Right lobe of liver (tissue), 6 donors: ENCODE measurements around the gene HIBADH. TPM values are rescaled to one million over a fixed set of nuclear protein-coding genes. Genes with fewer than 3 reads are reported as not detected.

Experiments
- ATAC-seq, 4 donors: fragments of 200-7000 bp; cut with Tn5 transposase; one replicate each; pipeline ENCODE4 v1.9.1; 2020; ENCODE audit warnings: mild to moderate bottlenecking in 4 of 4, moderate library complexity in 4 of 4
- DNase-seq, 3 donors: peaks; one replicate each; pipeline ENCODE4 v3.0.0-alpha.2; 2020
- H3K27ac ChIP-seq, 3 donors: fragments of 200-600 bp; one replicate each; pipeline ENCODE4 v1.8.0; 2022
- H3K27me3 ChIP-seq, 2 donors: fragments of 200-600 bp; one replicate each; pipeline ENCODE4 v1.8.0; 2022
- H3K36me3 ChIP-seq, 4 donors: fragments of 200-600 bp; sonication (generic) in 1 of 4; one replicate each; pipeline versions ENCODE4 v1.5.1 to v1.8.0; 2017 to 2022; ENCODE audit warnings: control low read depth in 1 of 4
- H3K4me1 ChIP-seq, 4 donors: fragments of 200-600 bp; sonication (generic) in 1 of 4; one replicate each; pipeline versions ENCODE4 v1.5.1 to v1.8.0; 2017 to 2022; ENCODE audit warnings: control low read depth in 1 of 4
- H3K4me3 ChIP-seq, 3 donors: fragments of 200-600 bp; one replicate each; pipeline ENCODE4 v1.8.0; 2022
- H3K9me3 ChIP-seq, 4 donors: fragments of 200-600 bp; sonication (generic) in 1 of 4; one replicate each; pipeline versions ENCODE4 v1.5.1 to v1.8.0; 2017 to 2022; ENCODE audit warnings: control low read depth in 1 of 4
- CTCF ChIP-seq, 4 donors: fragments of 200-600 bp in 3 of 4; fragments of 450-650 bp in 1 of 4; IDR thresholded peaks; one replicate each; pipeline versions ENCODE4 v1.5.1 to v1.8.0; 2016 to 2022; ENCODE audit warnings: antibody characterized with exemption in 4 of 4, mild to moderate bottlenecking in 2 of 4
- POLR2A ChIP-seq: fragments of 450-650 bp; IDR thresholded peaks from one replicate; pipeline ENCODE4 v1.6.1; 2017; ENCODE audit warnings: antibody characterized with exemption, mild to moderate bottlenecking
- WGBS: methylation state at CpG from one replicate; pipeline ENCODE4 v1.1.6; 2018; ENCODE audit warnings: low coverage, low lambda C conversion rate; ENCODE audit not compliant: insufficient coverage; ENCODE audit errors: missing lambda C conversion rate; 5-methylcytosine and 5-hydroxymethylcytosine counted together
- intact Hi-C, 2 donors: fragments of 100-400 bp; cut with DNase I; formaldehyde crosslinking; loops; one replicate each; pipeline versions ENCODE4 v1.11.2 to v1.14.1; 2022
- total RNA-seq, 6 experiments: library from RNA; depleted of rRNA in 2 of 6; stranded (reverse); fragments of >200 nt in 2 of 6; fragmentation: NEBNext Ultra II Directional in 3 of 6; extraction: Animal tissue kit (Norgen Biotek cat#: 25700) in 3 of 6; gene quantifications; one replicate each; pipeline versions ENCODE4 v1.1.0 to v1.2.4, GENCODE V29; 2016 to 2023
- donor health status: DM: no; HTN: yes; CAD: no.
- donor health status: DM: no; HTN: no; CAD: no.
- donor health status: DM: no; HTN: no; CAD: no.
- donor health status: DM: no; HTN: yes; CAD: no.
- donor health status: DM: no; HTN: yes; CAD: no.

HIBADH gene
- total RNA-seq, 6 experiments from 2014 or later = 64.9 to 143 (median 67.2) TPM

- DNase-seq = no peak
- WGBS = 86% methylated on average over 2 of the region's 2 CpGs
- Histone ChIP-seq H3K4me3 (no peak overlapping the region), H3K4me1 (no peaks in the 10 kb centered on the region), H3K27me3 (no peaks in the 10 kb centered on the region), H3K9me3 (no peaks in the 10 kb centered on the region), H3K27ac (no peak overlapping the region), H3K36me3 (no peaks in the 10 kb centered on the region)
- intact Hi-C loops = no loop called here
- no peak for ATAC-seq
- TF ChIP-seq POLR2A (no peak), CTCF (IDR thresholded peaks at IDR 0.05) (no peak)
These were observed 42.5 kb upstream of the HIBADH start for GRCh38 chr7:27705200-27705594.

GRCh38 chr7:27704422-27705199, 41.9 kb upstream of the HIBADH start:
- ATAC-seq = no peak
- no peaks in the 10 kb centered on the region for H3K4me1 ChIP-seq
- no peaks in the 10 kb centered on the region for H3K36me3 ChIP-seq
- intact Hi-C loops = no loop called here
- WGBS = 72% methylated on average over 3 of the region's 3 CpGs
- no peak overlapping the region for H3K4me3 ChIP-seq
- H3K27ac ChIP-seq = no peak overlapping the region
- H3K27me3 ChIP-seq = no peaks in the 10 kb centered on the region
- DNase-seq = no peak
- no peaks in the 10 kb centered on the region for H3K9me3 ChIP-seq
- no peak for TF ChIP-seq CTCF (IDR thresholded peaks at IDR 0.05)
- no peak for TF ChIP-seq POLR2A

- Histone ChIP-seq H3K9me3 (no peaks in the 10 kb centered on the region), H3K4me3 (no peak overlapping the region), H3K4me1 (no peaks in the 10 kb centered on the region), H3K27ac (no peak overlapping the region), H3K27me3 (no peaks in the 10 kb centered on the region), H3K36me3 (no peaks in the 10 kb centered on the region)
- TF ChIP-seq CTCF (IDR thresholded peaks at IDR 0.05) (no peak), POLR2A (no peak)
- DNase-seq (no peak), ATAC-seq (no peak)
- 93% methylated on average over 1 of the region's 1 CpG for WGBS
- intact Hi-C loops = no loop called here
These were observed 40.5 kb upstream of the HIBADH start for GRCh38 chr7:27703181-27703580.

- no peak overlapping the region for H3K27ac ChIP-seq
- 73% methylated on average over 6 of the region's 6 CpGs for WGBS
- H3K36me3 ChIP-seq = no peaks in the 10 kb centered on the region
- no peak for TF ChIP-seq POLR2A
- TF ChIP-seq CTCF (IDR thresholded peaks at IDR 0.05) = no peak
- H3K4me1 ChIP-seq = no peaks in the 10 kb centered on the region
- intact Hi-C loops = no loop called here
- no peak for DNase-seq
- H3K4me3 ChIP-seq = no peak overlapping the region
- no peaks in the 10 kb centered on the region for H3K27me3 ChIP-seq
- no peak for ATAC-seq
- H3K9me3 ChIP-seq = no peaks in the 10 kb centered on the region
These were observed 37.8 kb upstream of the HIBADH start for GRCh38 chr7:27700501-27700900.
